Dedifferentiated amniotic fluid mesenchymal stem cell (primary cell): Measurements from ENCODE around the gene POLA1.

Experiments used
- DNase-seq: peaks from one replicate; pipeline ENCODE4 v3.0.0-alpha.2; 2016; ENCODE audit errors: extremely low spot score

The POLA1 gene

GRCh38 chrX:24877854-24878650, 184.3 kb downstream of the POLA1 start:
- DNase-seq, result no peak

DNA sequence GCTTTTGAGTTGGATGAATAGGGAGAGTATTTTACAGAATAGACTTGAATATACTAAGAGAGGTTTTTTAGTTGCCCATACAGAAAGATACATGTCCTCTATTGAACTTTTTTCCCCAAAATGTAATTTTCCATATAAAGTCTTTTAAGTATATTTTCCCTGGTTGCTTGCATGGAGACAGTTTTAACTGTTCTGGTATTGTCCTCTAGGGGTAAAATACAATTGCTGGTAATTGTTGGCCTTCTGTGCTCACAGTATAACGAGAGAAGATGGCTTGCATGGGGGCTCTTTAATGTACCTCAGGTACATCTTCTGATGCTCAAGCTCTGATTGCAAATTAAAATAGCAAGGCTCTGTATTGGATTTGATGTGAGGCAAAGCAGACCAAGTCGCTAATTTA, 186.0 kb downstream of the POLA1 start:
- no peak for DNase-seq

- DNase-seq, result no peak
These were observed 193.2 kb downstream of the POLA1 start for GRCh38 chrX:24886916-24887315.

DNA sequence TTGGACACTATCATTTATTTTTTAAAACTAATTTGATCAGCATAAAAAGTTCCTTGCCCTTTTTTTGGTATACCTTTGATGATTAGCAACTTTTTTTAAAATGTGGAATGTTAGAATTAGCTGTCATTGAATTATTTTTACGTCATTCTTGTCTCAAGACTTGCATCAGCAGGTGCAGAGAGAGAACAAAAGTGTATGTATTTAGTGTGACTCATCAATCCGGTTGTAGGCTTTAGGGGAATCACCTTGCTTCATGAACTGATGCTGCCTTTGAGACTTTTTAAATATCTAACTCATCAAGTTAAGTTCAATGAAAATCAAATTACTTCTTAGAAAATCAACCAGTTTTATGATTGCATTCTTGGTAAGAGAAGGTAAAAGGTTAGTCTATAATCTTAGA, 197.0 kb downstream of the POLA1 start:
- no peak for DNase-seq

- no peak for DNase-seq
These were observed 205.7 kb downstream of the POLA1 start for GRCh38 chrX:24899391-24899790.

DNA sequence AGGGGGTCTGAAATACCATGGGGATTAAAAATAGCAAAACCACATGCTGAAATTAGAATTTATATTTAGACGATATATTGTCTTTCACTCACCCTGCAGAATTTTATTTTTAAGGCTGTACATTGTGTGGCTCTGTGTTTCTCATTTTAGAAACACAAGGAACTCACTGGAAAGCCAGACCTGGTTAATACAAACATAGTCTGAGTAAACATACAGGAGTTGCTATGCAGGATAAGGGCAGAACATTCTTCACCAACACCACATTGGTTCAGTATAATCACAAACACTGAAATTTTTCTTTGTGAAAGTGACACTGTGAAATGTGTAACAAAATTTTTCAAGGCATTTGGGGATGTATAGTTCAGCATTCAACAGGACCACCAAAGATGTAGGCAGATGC, 206.5 kb downstream of the POLA1 start:
- DNase-seq, result no peak

DNA sequence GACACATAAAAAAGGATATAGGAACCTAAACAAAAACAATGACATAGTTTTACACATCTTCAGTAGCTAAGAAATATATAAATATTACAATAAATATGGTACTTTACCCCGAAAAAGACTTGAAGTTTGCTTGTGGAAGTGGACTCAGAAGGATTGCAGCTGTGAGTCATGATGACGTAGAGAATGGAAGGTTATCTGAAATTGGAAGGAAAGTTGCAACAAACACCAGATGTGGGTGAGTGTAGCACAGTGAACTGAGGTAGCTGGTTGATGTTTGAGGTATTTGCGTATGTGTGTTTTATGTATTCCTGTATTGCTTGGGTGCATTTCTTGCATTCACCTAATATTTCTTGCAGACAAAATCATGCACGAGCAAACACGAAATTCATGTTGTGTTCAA, 209.1 kb downstream of the POLA1 start:
- no peak for DNase-seq

GRCh38 chrX:24918715-24919114, 225.0 kb downstream of the POLA1 start:
- DNase-seq, result no peak

- no peak for DNase-seq
These were observed 227.1 kb downstream of the POLA1 start for GRCh38 chrX:24920769-24921168.

- DNase-seq, result no peak
These were observed 231.7 kb downstream of the POLA1 start for GRCh38 chrX:24925430-24925829.

- no peak for DNase-seq
These were observed 233.7 kb downstream of the POLA1 start for GRCh38 chrX:24927372-24927771.

DNA sequence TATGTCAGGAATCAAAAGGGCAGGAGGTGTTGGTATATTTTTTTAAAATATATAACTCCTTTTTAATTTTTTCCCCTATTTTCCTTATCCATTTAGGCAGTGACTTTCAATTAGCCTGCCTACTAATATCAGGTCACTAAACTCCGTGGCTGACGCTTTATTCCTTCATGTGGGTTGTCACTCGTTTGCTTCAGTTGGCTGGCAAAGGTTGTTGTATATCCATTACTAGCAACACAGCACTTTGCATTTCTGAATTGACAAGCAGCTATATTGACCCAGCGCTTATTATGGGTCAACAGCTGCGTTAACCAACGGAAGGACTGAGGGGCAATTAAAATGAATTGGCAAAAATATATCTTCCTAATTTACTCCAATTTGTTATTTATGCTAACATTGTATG, 234.4 kb downstream of the POLA1 start:
- no peak for DNase-seq

DNA sequence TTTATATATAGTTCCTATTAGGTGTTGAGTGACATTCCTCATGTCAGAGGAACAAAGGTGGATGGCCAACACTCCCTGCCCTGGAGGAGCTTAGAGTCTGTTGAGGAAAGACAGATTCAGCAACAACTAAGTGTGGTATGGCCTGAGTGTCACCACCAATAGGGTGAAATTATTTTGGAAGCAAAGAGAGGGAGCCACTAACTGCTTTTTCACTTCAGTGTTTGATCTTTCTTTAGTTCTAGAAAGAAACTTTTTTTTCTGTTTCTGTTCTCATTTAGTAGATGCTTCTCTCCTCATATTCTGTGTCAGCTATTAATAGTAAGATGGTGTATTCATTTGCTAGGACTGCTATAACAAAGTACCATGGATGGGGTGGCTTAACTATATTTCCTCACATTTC, 240.6 kb downstream of the POLA1 start:
- DNase-seq, result no peak

DNA sequence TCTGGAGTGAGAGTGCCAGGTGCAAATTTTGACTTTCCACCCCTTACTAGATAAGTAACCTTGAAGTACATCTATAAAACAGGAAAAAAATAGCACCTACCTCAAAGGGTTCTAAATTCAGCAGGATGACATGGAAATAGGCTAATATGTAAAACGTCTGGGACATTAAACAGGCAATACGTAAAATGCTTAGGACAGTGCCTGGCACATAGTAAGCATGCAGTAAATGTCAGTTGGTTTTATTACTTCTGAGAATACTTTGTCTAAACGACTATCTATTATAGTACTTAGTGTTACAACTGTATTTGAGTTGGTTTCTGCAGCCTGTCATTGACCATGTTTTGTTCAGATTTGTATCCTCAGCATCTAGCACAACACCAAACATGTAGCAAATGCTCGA, 251.3 kb downstream of the POLA1 start:
- DNase-seq, result no peak

DNA sequence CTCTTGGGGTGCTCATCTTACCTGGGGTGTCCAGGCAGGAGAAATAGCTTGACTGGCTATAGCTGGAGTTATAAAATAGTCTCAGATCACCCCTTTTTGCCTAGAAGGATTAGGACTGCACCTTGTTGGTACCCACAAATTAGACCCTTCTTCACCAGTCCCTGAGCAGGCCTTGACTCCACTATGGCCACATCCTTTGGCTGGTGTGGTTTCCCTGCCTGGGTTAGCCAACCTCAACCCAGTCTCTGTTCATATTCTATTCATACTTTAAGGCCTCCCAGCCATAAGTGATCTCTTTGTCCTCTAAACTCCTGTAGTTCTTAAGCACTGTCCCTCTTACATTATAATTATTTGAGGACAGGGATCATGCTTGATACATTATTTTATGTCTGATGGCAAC, 252.7 kb downstream of the POLA1 start:
- no peak for DNase-seq

GRCh38 chrX:24954732-24955131, 261.0 kb downstream of the POLA1 start:
- no peak for DNase-seq

- no peak for DNase-seq
These were observed 261.7 kb downstream of the POLA1 start for GRCh38 chrX:24955372-24955930.

GRCh38 chrX:24956828-24957227, 263.1 kb downstream of the POLA1 start:
- no peak for DNase-seq

- no peak for DNase-seq
These were observed 268.1 kb downstream of the POLA1 start for GRCh38 chrX:24961809-24962208.

- no peak for DNase-seq
These were observed 270.1 kb downstream of the POLA1 start for GRCh38 chrX:24963823-24964222.

DNA sequence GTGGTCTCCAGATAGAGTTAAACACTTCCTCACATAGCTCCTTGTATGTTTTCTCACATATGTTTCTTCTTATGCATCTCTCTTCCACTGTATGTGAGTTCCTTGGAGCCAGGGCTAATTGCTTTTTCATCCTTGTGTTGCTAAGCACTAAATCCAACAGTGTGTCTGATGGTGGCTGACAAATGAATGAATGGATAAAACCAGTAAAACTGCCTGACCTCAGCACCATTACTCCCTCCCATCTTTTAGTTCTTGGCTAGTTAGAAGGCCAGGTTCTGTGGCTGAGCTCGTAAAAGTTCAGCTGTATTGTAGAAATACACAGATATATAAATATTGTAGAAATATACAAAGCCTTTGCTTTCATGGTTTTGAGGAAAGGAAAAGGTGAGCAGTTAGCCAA, 271.7 kb downstream of the POLA1 start:
- DNase-seq, result no peak

DNA sequence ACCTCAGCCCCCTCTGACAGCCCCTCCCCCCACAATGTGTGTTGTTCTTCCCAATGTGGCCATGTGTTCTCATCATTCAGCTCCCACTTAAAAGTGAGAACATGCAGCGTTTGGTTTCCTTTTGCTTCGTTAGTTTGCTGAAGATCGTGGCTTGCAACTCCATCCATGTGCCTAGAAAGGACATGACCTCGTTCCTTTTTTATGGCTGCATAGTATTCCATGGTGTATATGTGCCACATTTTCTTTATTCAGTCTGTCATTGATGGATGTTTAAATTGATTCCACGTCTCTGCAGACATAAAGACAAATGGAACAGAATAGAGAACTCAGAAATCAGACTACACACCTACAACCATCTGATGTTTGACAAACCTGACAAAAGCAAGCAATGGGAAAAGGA, 276.1 kb downstream of the POLA1 start:
- no peak for DNase-seq

GRCh38 chrX:24979081-24979480, 285.4 kb downstream of the POLA1 start:
- no peak for DNase-seq

- DNase-seq, result no peak
These were observed 287.3 kb downstream of the POLA1 start for GRCh38 chrX:24981030-24981429.
